K562 (cell line): ENCODE results near the gene DYRK1A. TPM values are rescaled to one million over a fixed set of nuclear protein-coding genes. Genes with fewer than 3 reads are reported as not detected.

Experiments
- ARNT ChIP-seq, 2 experiments: fragments of 450-650 bp; IDR thresholded peaks; 2 replicates each; pipeline ENCODE4 v1.6.1; 2016; ENCODE audit warnings: mild to moderate bottlenecking in 1 of 2
- CC2D1A ChIP-seq: fragments of 450-650 bp; IDR thresholded peaks from 2 replicates; pipeline ENCODE4 v1.6.1; 2017; ENCODE audit warnings: mild to moderate bottlenecking
- EHMT2 ChIP-seq: fragments of 450-650 bp; IDR thresholded peaks from 2 replicates; pipeline ENCODE4 v1.6.1; 2018; ENCODE audit warnings: antibody characterized with exemption
- EP300 ChIP-seq: IDR thresholded peaks from 2 replicates; pipeline ENCODE4 v1.6.1; 2012; ENCODE audit warnings: low read length, improper control_type of control experiment
- ERF ChIP-seq: fragments of 450-650 bp; formaldehyde crosslinking; IDR thresholded peaks from 2 replicates; pipeline ENCODE4 v1.4.0; 2020; ENCODE audit warnings: mild to moderate bottlenecking, mixed read lengths
- NCOA6 ChIP-seq: fragments of 450-650 bp; IDR thresholded peaks from 2 replicates; pipeline ENCODE4 v1.6.1; 2017; ENCODE audit warnings: mild to moderate bottlenecking
- NFATC3 ChIP-seq: fragments of 450-650 bp; IDR thresholded peaks from 2 replicates; pipeline ENCODE4 v1.6.1; 2017; ENCODE audit warnings: mild to moderate bottlenecking
- NR2C1 ChIP-seq, 2 experiments: fragments of 450-650 bp; IDR thresholded peaks; 2 replicates each; pipeline ENCODE4 v1.6.1; 2017; ENCODE audit warnings: mild to moderate bottlenecking in 2 of 2, antibody characterized with exemption in 1 of 2, inconsistent platforms in 1 of 2, missing compliant biosample characterization in 1 of 2, missing genetic modification characterization in 1 of 2
- TRIM28 ChIP-seq: fragments of 450-650 bp; IDR thresholded peaks from 2 replicates; pipeline ENCODE4 v1.6.1; 2017
- ZNF354B ChIP-seq: fragments of 250-450 bp; sonication (Bioruptor Pico); IDR thresholded peaks from 2 replicates; pipeline ENCODE4 v1.4.0; 2020
- polyA plus RNA-seq, 8 experiments: library from polyadenylated mRNA; depleted of rRNA in 4 of 8; stranded (reverse) in 5 of 8; unstranded in 3 of 8; fragments of >200 nt; fragmentation: Nextera tagmentation in 2 of 8; fragmentation: Illumina TruSeq in 1 of 8; extraction: Ambion mirVana in 2 of 8; extraction: Trizol in 1 of 8; gene quantifications; 2 replicates each; pipeline versions ENCODE4 v1.2.1 to v1.2.3, GENCODE V29; 2011 to 2014; ENCODE audit warnings: inconsistent platforms in 1 of 8, missing spikeins in 1 of 8
- total RNA-seq, 7 experiments: library from RNA; depleted of rRNA in 6 of 7; stranded (reverse); fragments of >200 nt in 6 of 7; fragmentation: Illumina TruSeq in 2 of 7; extraction: Trizol in 2 of 7; gene quantifications; 2 replicates each; pipeline versions ENCODE4 v1.2.1 to v1.2.3, GENCODE V29; 2011 to 2021; ENCODE audit warnings: low replicate concordance in 1 of 7
- TF ChIP-seq, protein P1 (sequence below), 2 experiments: IDR thresholded peaks; 2 replicates each; pipeline ENCODE4 v1.6.1; 2011; ENCODE audit warnings: borderline replicate concordance in 1 of 2, control low read depth in 1 of 2, low read depth in 1 of 2, low read length in 1 of 2, mild to moderate bottlenecking in 1 of 2, mixed read lengths in 1 of 2, moderate library complexity in 1 of 2; ENCODE audit not compliant: insufficient read depth in 1 of 2, insufficient read length in 1 of 2, poor library complexity in 1 of 2, severe bottlenecking in 1 of 2; ENCODE audit errors: extremely low read depth in 1 of 2
- TF ChIP-seq, protein P2 (sequence below): fragments of 450-650 bp; IDR thresholded peaks from 2 replicates; pipeline ENCODE4 v1.6.1; 2018; ENCODE audit warnings: mild to moderate bottlenecking, low read depth; ENCODE audit not compliant: partially characterized antibody

Gene DYRK1A
- total and polyA plus RNA-seq, 9 of the 15 experiments (the other 6 are each of a cell fraction or from before 2014, with no cell fraction given): 3.7 to 64.8 (median 42.3) TPM

DNA sequence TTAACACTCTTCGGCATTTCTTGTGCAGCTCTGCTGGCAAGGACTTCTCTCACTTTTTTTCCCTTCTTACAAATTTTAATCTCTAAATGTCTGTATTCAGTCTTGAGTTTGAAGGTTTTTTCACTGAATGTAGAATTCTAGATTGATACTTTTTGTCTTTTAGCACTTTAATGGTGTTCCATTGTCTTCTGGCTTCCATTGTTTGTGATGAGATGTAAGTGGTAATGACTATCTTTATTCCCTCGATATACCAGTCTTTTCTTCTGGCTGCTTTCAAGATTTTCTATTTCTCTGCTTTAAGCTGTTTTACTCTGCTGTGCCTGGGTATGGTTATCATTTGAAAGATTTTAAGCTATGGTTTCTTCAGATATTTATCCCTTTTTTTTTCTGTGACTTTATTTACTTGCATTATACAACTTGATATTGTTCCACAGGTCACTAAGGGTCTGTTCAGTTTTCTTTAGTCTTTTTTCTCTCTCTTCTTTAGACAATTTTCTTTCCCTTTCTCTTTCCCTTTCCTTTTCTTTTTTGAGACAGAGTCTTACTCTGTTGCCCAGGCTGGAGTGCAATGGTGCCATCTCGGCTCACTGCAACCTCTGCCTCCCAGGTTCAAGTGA, 35.8 kb downstream of the DYRK1A start (continued):
- TF ChIP-seq NFATC3 (no peak), NR2C1 (IDR thresholded peaks at IDR 0.05) (0 out of 2 replicates have a peak, but pooled peaks have one; percentile 20), NR2C1 (tag; IDR thresholded peaks at IDR 0.05) (no peak), EP300 (no peak), NCOA6 (no peak), CC2D1A (0 out of 2 replicates have a peak, but pooled peaks have one; percentile 34), ERF (CRISPR knock-in tag) (no peak), EHMT2 (peak; percentile 54), ZNF354B (CRISPR knock-in tag) (no peak), TRIM28 (peak; percentile 98), ARNT (IDR thresholded peaks at IDR 0.05) (0 out of 4 replicates have a peak, but pooled peaks have one; percentile 54 to 63)
- TF ChIP-seq, protein P1, sequence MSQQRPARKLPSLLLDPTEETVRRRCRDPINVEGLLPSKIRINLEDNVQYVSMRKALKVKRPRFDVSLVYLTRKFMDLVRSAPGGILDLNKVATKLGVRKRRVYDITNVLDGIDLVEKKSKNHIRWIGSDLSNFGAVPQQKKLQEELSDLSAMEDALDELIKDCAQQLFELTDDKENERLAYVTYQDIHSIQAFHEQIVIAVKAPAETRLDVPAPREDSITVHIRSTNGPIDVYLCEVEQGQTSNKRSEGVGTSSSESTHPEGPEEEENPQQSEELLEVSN (IDR thresholded peaks at IDR 0.05; ENCODE audit: borderline replicate concordance in 1 of 2, extremely low read depth in 1 of 2, insufficient read depth in 1 of 2, insufficient read length in 1 of 2, low read depth in 1 of 2, low read length in 1 of 2, poor library complexity in 1 of 2, severe bottlenecking in 1 of 2): no peak
- TF ChIP-seq, protein P2, sequence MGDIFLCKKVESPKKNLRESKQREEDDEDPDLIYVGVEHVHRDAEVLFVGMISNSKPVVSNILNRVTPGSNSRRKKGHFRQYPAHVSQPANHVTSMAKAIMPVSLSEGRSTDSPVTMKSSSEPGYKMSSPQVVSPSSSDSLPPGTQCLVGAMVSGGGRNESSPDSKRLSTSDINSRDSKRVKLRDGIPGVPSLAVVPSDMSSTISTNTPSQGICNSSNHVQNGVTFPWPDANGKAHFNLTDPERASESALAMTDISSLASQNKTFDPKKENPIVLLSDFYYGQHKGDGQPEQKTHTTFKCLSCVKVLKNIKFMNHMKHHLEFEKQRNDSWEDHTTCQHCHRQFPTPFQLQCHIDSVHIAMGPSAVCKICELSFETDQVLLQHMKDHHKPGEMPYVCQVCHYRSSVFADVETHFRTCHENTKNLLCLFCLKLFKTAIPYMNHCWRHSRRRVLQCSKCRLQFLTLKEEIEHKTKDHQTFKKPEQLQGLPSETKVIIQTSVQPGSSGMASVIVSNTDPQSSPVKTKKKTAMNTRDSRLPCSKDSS: peak; percentile 77
